ENCODE measurements around the gene IDE. TPM values are rescaled to one million over a fixed set of nuclear protein-coding genes. Genes with fewer than 3 reads are reported as not detected.
"Not testable (repeated sequence)": the region's sequence is repeated elsewhere in the genome, so short reads cannot be mapped to it uniquely, and the experiment has no call there.

The IDE gene
- total RNA-seq, 6 experiments from 2014 or later = 25.6 to 31.4 (median 29.2) TPM

GRCh38 chr10:92591550-92592022 is 17.7 kb upstream of the IDE start:
- peak; percentile 78 for TF ChIP-seq POLR2A (IDR thresholded peaks at IDR 0.05)
- TF ChIP-seq CTCF (IDR thresholded peaks at IDR 0.05) = no peak
- under 1% methylated on average over 27 of the region's 38 CpGs for WGBS (ENCODE audit: insufficient coverage, low coverage, low lambda C conversion rate, missing lambda C conversion rate)
- Histone ChIP-seq H3K9me3 (no peaks in the 10 kb centered on the region), H3K4me3 (peak overlapping the region; percentile 62 to 74 (median 71)), H3K27me3 (no peaks in the 10 kb centered on the region), H3K4me1 (peaks cover 0 to 7% (median 0%) of the 10 kb centered on the region in 4 donors), H3K27ac (peak overlapping the region; percentile 58 to 83 (median 82)), H3K36me3 (no peaks in the 10 kb centered on the region)
- peak; percentile 87 to 90 (median 90) for ATAC-seq
- intact Hi-C loops (cut with DNase I) = no loop called here
- DNase-seq = peak; percentile 92 to 94 (median 93)

- 27% methylated on average over 16 of the region's 19 CpGs for WGBS (ENCODE audit: insufficient coverage, low coverage, low lambda C conversion rate, missing lambda C conversion rate)
- Histone ChIP-seq H3K9me3 (no peaks in the 10 kb centered on the region), H3K36me3 (no peaks in the 10 kb centered on the region), H3K4me3 (peak overlapping the region; percentile 62 to 74 (median 71)), H3K27ac (peak overlapping the region; percentile 58 to 83 (median 82)), H3K4me1 (peaks cover 0 to 7% (median 0%) of the 10 kb centered on the region in 4 donors), H3K27me3 (no peaks in the 10 kb centered on the region)
- DNase-seq (peak in 2 of 3 donors; percentile 37 to 56), ATAC-seq (peak; percentile 8 to 24 (median 14))
- intact Hi-C loops (cut with DNase I) = no loop called here
- TF ChIP-seq POLR2A (IDR thresholded peaks at IDR 0.05) (no peak), CTCF (IDR thresholded peaks at IDR 0.05) (peak in 3 of 4 donors; percentile 15 to 31 (median 16))
Measured at GRCh38 chr10:92590623-92591549, 17.0 kb upstream of the IDE start.

GRCh38 chr10:92582347-92582746 is 8.5 kb upstream of the IDE start:
- WGBS (ENCODE audit: insufficient coverage, low coverage, low lambda C conversion rate, missing lambda C conversion rate) = 90% methylated on average over 6 of the region's 6 CpGs
- DNase-seq; intact Hi-C loops (cut with DNase I): not testable (repeated sequence)

GRCh38 chr10:92575961-92576360 is 2.1 kb upstream of the IDE start:
- DNase-seq = no peak
- TF ChIP-seq CTCF (IDR thresholded peaks at IDR 0.05) (no peak), POLR2A (IDR thresholded peaks at IDR 0.05) (no peak)
- no peaks in the 10 kb centered on the region for H3K9me3 ChIP-seq
- H3K4me3 ChIP-seq = no peak overlapping the region
- H3K27me3 ChIP-seq = no peaks in the 10 kb centered on the region
- peaks cover 0 to 15% (median 7%) of the 10 kb centered on the region in 4 donors for H3K4me1 ChIP-seq
- intact Hi-C loops (cut with DNase I) = loop anchor here in 1 of 2 donors (5.0 kb wide), 1 partner anchor 59 kb away; no protein-coding TSS in a partner anchor
- no peak for ATAC-seq
- no peak overlapping the region for H3K27ac ChIP-seq
- H3K36me3 ChIP-seq = no peaks in the 10 kb centered on the region

More at GRCh38 chr10:92582347-92582746, 8.5 kb upstream of the IDE start:
- H3K9me3 ChIP-seq, H3K4me3 ChIP-seq, H3K4me1 ChIP-seq, H3K36me3 ChIP-seq, ATAC-seq, H3K27me3 ChIP-seq, H3K27ac ChIP-seq: not testable (repeated sequence)

Measured in right lobe of liver (tissue), 6 donors.